ENCODE results near the gene MYO5A.
"Not testable (repeated sequence)": the region's sequence is repeated elsewhere in the genome, so short reads cannot be mapped to it uniquely, and the experiment has no call there.

MYO5A gene

DNA sequence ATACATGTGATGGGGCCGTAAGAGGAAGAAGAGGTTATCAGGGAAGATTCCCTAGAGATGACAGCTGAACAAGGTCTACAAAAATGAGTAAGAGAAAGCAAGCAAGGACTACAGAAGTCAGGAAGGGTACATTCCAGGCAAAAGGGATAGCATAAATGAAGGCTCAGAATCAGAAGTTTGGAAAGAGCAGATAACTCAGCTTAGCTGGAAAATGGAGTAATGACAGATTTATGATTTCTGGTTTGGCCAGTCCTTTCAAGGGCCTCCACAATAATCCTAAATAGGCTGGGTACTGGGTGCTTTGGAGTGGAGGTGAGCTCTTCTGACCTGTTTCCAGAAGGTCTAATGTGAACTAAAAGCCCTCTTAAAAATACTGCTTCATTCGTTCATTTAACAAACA is 110.7 kb downstream of the MYO5A start:
- no peak for DNase-seq (ENCODE audit: low read depth)

- no peak for DNase-seq (ENCODE audit: low read depth)
Observed at GRCh38 chr15:52417521-52417920, 111.2 kb downstream of the MYO5A start.

DNA sequence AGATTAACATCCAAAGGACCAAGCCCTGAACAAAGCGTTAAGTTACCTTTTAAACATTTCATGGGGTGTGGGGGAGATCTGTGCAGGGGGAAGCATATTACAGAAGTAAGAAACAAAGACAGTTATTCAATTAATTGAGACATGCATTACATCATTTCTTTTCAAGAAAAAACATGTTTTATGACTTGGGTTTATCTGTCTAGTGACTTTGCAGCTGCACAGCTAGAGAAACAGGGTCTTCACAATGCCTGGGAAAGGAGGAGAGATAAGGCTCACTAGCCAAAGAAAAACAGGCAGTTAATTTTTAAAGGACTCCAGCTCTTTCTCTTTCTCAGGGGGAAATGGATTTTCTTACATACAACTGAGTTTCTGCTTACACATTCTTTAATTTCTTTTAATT is 112.1 kb downstream of the MYO5A start:
- not testable (repeated sequence) for DNase-seq (ENCODE audit: low read depth)

DNA sequence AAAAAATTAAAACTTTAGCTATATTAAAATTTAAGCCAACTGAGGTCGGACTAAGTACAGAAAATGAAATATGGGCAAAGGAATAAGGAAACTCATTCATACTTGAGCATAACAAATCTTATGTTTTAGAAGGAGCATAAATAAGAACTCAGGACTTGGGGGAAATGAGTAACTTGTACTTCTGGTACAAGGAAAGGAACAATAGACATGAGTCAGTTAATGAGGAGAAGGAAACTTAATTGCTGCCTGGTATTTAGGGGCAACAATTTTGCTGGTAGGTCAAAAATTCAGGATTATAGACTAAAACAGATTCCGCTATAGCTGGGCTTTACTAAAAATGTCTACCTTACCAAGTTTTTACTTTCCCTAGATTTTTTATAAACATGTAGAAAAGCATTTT is 113.1 kb downstream of the MYO5A start:
- DNase-seq (ENCODE audit: low read depth): no peak

GRCh38 chr15:52414936-52415335 is 113.7 kb downstream of the MYO5A start:
- DNase-seq (ENCODE audit: low read depth): no peak

DNA sequence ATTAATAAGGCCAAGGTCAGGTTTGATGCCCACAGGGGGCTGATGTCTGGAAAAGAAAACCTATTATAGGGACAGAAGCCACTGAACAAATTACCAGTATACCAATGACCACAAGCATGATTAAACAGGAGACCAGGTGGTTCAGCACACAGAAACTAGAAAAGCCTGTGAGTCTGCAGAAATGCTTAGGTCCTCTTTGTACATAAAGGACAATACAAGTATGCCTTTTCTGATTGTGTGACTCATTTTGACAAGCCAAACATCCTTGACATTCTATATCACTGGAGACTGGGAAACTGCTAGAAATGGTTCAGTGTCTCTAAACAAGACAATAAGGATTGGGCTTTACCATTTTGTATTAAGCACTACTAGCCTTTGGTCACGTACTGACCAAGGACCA is 119.9 kb downstream of the MYO5A start:
- DNase-seq (ENCODE audit: low read depth): no peak

DNA sequence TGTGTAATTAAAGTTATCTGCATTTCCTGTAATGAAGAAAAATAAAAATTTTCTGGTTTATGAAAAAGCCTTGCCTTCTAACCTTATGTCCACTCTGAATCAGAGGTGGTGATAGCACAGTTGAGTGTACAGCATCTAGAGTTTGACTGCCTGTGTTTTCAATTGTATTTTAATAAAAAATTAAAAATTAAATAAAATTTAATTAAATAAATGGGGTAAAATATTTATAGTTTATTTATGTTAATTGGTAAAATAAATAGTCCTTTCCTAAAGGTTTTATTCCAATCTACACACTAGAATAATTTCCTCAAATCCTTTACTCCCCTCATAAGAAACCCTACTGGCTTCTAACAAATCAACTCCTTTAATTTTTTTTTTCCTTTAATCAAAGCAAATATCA is 121.3 kb downstream of the MYO5A start:
- DNase-seq (ENCODE audit: low read depth): no peak

- no peak for DNase-seq (ENCODE audit: low read depth)
Observed at GRCh38 chr15:52406601-52407000, 122.1 kb downstream of the MYO5A start.

- no peak for DNase-seq (ENCODE audit: low read depth)
Observed at GRCh38 chr15:52405856-52406255, 122.8 kb downstream of the MYO5A start.

- no peak for DNase-seq (ENCODE audit: low read depth)
Observed at GRCh38 chr15:52397118-52397517, 131.6 kb downstream of the MYO5A start.

DNA sequence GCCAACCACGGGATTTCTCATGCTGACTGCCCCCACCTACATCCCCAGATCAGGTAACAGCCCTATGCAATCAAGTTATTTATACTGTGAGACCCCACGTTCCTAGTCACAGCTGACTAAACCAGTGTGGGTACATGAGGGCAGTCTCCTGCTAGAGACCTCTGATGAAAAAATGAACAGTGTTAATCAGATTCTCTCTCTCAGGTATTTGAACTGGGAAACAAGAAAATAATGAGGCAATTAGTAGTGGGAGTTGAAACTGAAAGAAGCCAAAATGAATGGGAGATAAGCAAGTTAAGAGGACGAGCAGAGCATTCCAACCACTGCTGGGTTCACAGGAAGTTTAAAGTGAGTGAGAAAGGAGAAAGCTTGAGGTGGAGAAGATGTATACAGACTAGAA is 134.6 kb downstream of the MYO5A start:
- DNase-seq (ENCODE audit: low read depth): no peak

GRCh38 chr15:52392008-52392687 is 136.5 kb downstream of the MYO5A start:
- no peak for DNase-seq (ENCODE audit: low read depth)

- DNase-seq (ENCODE audit: low read depth): no peak
Observed at GRCh38 chr15:52391069-52391468, 137.6 kb downstream of the MYO5A start.

- DNase-seq (ENCODE audit: low read depth): no peak
Observed at GRCh38 chr15:52385670-52386069, 143.0 kb downstream of the MYO5A start.

DNA sequence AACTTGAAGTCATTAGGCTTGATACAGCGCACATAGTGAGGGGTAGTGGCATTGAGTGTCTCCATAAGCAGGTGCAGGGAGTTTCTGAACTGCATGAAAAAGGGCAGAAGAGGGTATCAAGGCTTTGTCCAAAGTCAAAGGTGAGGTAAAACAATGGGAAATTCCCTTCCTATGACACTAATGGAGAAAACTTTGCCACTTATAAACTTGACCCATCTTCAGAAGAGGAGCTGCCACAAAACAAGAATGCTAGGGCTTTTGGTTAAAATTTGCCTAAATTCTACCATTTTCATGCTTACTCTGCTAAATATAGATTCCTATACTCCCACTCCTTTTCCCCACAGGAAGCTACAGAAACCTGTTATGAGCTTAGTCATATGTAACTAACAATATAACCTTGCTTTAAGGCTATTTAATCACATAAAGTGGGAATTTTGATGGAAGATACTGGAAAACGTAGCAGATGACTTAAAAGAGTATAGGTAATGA is 145.5 kb downstream of the MYO5A start:
- DNase-seq (ENCODE audit: low read depth): no peak

GRCh38 chr15:52382647-52383046 is 146.0 kb downstream of the MYO5A start:
- no peak for DNase-seq (ENCODE audit: low read depth)

GRCh38 chr15:52379395-52380106 is 149.1 kb downstream of the MYO5A start:
- DNase-seq (ENCODE audit: low read depth): no peak

- DNase-seq (ENCODE audit: low read depth): no peak
Observed at GRCh38 chr15:52378746-52379394, 149.8 kb downstream of the MYO5A start.

DNA sequence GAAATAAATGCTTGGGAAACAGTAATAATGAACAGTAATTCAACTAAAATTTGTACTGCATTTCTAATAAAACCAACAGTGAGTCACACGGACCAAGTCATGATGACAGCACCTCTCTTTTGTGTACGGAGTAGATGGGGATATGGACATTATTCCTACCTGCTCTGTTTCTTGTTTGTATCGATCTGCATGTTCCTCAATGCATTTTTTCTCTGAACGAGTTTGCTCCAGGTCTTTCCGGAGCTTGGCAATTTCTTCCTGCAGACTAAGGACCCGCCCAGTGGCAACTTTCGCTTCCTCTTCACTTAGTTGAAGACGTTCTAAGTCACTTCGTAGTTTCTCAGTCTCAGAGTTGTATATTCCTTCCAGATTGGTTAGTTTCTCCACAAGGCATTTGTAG is 158.7 kb downstream of the MYO5A start:
- DNase-seq (ENCODE audit: low read depth): no peak

DNA sequence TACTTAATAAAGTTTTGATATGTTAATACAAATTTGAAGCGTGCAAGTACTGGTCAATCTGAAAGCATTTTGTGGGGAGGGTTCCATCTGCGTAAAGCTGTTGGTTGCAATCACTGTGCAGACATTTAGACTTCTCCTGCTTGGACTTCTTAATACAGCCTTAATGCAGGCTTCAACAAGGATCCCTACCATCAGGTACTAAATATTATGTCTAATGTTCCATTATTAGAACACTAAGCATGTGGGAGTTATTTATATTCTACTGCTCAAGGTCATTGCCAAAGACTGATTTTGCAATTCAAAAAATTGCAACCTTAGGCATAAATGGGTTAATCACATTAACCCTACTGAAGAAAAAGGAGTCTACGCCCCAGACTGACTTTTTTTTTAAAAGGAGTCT is 159.2 kb downstream of the MYO5A start:
- no peak for DNase-seq (ENCODE audit: low read depth)

GRCh38 chr15:52369030-52369429 is 159.7 kb downstream of the MYO5A start:
- no peak for DNase-seq (ENCODE audit: low read depth)

DNA sequence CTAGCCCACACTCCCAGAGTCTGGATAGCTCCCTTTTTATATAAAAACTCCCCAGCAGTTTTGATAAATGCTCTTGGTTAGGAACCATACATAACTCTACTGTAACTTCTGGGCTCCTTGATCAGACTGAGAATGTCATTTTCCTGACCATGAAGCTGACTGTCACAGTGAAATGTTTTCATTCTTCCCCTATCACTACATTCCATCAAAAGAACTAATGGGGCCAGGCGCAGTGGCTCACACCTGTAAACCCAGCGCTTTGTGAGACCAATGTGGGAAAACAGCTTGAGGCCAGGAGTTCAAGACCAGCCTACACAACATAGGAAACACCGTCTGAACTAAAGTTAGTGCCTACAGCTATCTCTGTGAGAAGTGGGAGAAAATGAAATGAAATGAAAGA is 160.3 kb downstream of the MYO5A start:
- DNase-seq (ENCODE audit: low read depth): no peak

- DNase-seq (ENCODE audit: low read depth): no peak
Observed at GRCh38 chr15:52362497-52362896, 166.2 kb downstream of the MYO5A start.
